Neural cell (in vitro differentiated cells): ENCODE results near the gene HACD3. TPM values are rescaled to one million over a fixed set of nuclear protein-coding genes. Genes with fewer than 3 reads are reported as not detected.

Experiments
- H2AFZ ChIP-seq: fragments of 200-600, 300-800 bp; sonication (generic), shearing (Covaris generic); 2 replicates; pipeline ENCODE4 v1.6.0; 2014; ENCODE audit warnings: low read depth, mild to moderate bottlenecking, antibody characterized with exemption, low read length, moderate library complexity
- H3F3A ChIP-seq: fragments of 200-600 bp; shearing (Covaris generic); 2 replicates; pipeline ENCODE4 v1.6.1; 2016; ENCODE audit warnings: mild to moderate bottlenecking, moderate library complexity, mixed read lengths, antibody characterized with exemption, low read length; ENCODE audit not compliant: insufficient read depth, poor library complexity, severe bottlenecking
- H3K27ac ChIP-seq: fragments of 200-600, 300-800 bp; sonication (generic), shearing (Covaris generic); 2 replicates; pipeline ENCODE4 v1.5.1; 2014; ENCODE audit warnings: mild to moderate bottlenecking, low read length, moderate library complexity
- H3K27me3 ChIP-seq: fragments of 300-800, 200-600 bp; sonication (generic), shearing (Covaris generic); 2 replicates; pipeline ENCODE4 v1.6.0; 2014; ENCODE audit warnings: mild to moderate bottlenecking, low read depth, low read length, moderate library complexity; ENCODE audit not compliant: insufficient read depth
- H3K36me3 ChIP-seq: fragments of 300-800, 200-600 bp; sonication (generic), shearing (Covaris generic); 2 replicates; pipeline ENCODE4 v1.5.1; 2014; ENCODE audit warnings: mild to moderate bottlenecking, antibody characterized with exemption, low read length, moderate library complexity; ENCODE audit not compliant: insufficient read depth
- H3K4me2 ChIP-seq: fragments of 300-800, 200-600 bp; sonication (generic), shearing (Covaris generic); 2 replicates; pipeline ENCODE4 v1.6.0; 2014; ENCODE audit warnings: mild to moderate bottlenecking, low read length
- H3K4me3 ChIP-seq: fragments of 300-800, 200-600 bp; sonication (generic), shearing (Covaris generic); 2 replicates; pipeline ENCODE4 v1.5.1; 2014; ENCODE audit warnings: mild to moderate bottlenecking, low read length, moderate library complexity
- H3K79me2 ChIP-seq: fragments of 200-600 bp; shearing (Covaris generic); replicated peaks from 2 replicates; pipeline ENCODE4 v1.6.0; 2014; ENCODE audit warnings: mild to moderate bottlenecking, low read length, moderate library complexity; ENCODE audit not compliant: insufficient read depth
- H3K9ac ChIP-seq: fragments of 300-800, 200-600 bp; sonication (generic), shearing (Covaris generic); 2 replicates; pipeline ENCODE4 v1.6.1; 2016; ENCODE audit warnings: mild to moderate bottlenecking, low read length, mixed read lengths
- H3K9me2 ChIP-seq: fragments of 200-600 bp; shearing (Covaris generic); 2 replicates; pipeline ENCODE4 v1.6.1; 2016; ENCODE audit warnings: mild to moderate bottlenecking, low read length, mixed read lengths; ENCODE audit not compliant: insufficient read depth
- H3K9me3 ChIP-seq: fragments of 200-600, 300-800 bp; sonication (generic), shearing (Covaris generic); 2 replicates; pipeline ENCODE4 v1.6.1; 2016; ENCODE audit warnings: mild to moderate bottlenecking, mixed run types, low read length, moderate library complexity, mixed read lengths
- H4K20me1 ChIP-seq: fragments of 200-600 bp; shearing (Covaris generic); 2 replicates; pipeline ENCODE4 v1.6.1; 2016; ENCODE audit warnings: mild to moderate bottlenecking, mixed run types; ENCODE audit not compliant: insufficient read depth
- EP300 ChIP-seq: fragments of 450-650 bp; conservative IDR thresholded peaks from 2 replicates; pipeline ENCODE4 v1.6.1; 2014; ENCODE audit warnings: antibody characterized with exemption, mild to moderate bottlenecking, moderate library complexity; ENCODE audit not compliant: poor library complexity, severe bottlenecking
- EZH2 ChIP-seq: fragments of 200-600, 300-800 bp; shearing (Covaris generic), sonication (generic); IDR thresholded peaks from 2 replicates; pipeline ENCODE4 v1.6.1; 2014; ENCODE audit warnings: antibody characterized with exemption, low read length, borderline replicate concordance, mild to moderate bottlenecking; ENCODE audit not compliant: insufficient read depth, poor library complexity, severe bottlenecking
- MXI1 ChIP-seq: fragments of 450-650 bp; conservative IDR thresholded peaks from 2 replicates; pipeline ENCODE4 v1.6.1; 2014; ENCODE audit warnings: antibody characterized with exemption, mild to moderate bottlenecking; ENCODE audit not compliant: poor library complexity, severe bottlenecking
- POLR2AphosphoS5 ChIP-seq: IDR thresholded peaks from 2 replicates; pipeline ENCODE4 v1.6.1; 2012
- RAD21 ChIP-seq: fragments of 450-650 bp; conservative IDR thresholded peaks from 2 replicates; pipeline ENCODE4 v1.6.1; 2014; ENCODE audit warnings: antibody characterized with exemption, mild to moderate bottlenecking, moderate library complexity
- SMC3 ChIP-seq: fragments of 450-650 bp; conservative IDR thresholded peaks from 2 replicates; pipeline ENCODE4 v1.6.1; 2014; ENCODE audit warnings: antibody characterized with exemption, mild to moderate bottlenecking, moderate library complexity; ENCODE audit not compliant: poor library complexity
- TAF1 ChIP-seq: IDR thresholded peaks from 2 replicates; pipeline ENCODE4 v1.6.1; 2012; ENCODE audit warnings: low read depth
- polyA plus RNA-seq: library from polyadenylated mRNA; depleted of rRNA; stranded (reverse); fragments of >200 nt; gene quantifications from 2 replicates; pipeline ENCODE4 v1.2.3, GENCODE V29; 2014
- TF ChIP-seq, protein P1 (sequence below): fragments of 450-650 bp; IDR thresholded peaks from 2 replicates; pipeline ENCODE4 v1.5.1; 2014; ENCODE audit warnings: antibody characterized with exemption, mild to moderate bottlenecking, moderate library complexity; ENCODE audit not compliant: poor library complexity, severe bottlenecking
- TF ChIP-seq, protein P2 (sequence below): IDR thresholded peaks from 2 replicates; pipeline ENCODE4 v1.6.1; 2012; ENCODE audit warnings: borderline replicate concordance

Gene HACD3
- polyA plus RNA-seq, 1 donor from 2014 or later: 177 TPM

DNA sequence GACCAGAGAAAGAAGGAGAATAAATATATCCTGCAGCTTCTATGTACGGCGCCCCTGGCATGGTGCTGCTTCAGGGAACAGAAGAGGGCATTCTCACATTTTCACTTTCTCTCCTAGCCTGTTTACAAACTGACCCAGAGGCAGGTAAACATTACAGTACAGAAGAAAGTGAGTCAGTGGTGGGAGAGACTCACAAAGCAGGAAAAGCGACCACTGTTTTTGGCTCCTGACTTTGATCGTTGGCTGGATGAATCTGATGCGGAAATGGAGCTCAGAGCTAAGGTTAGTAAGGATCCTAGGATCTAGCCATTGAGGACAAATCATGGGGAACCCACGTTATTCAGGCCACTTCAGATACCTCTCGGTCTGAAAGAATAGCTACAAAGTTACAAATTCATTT, 26.4 kb downstream of the HACD3 start:
- H3K9me2 ChIP-seq: no peaks in the 10 kb centered on the region
- no peak overlapping the region for H3K4me2 ChIP-seq
- no peak overlapping the region for H3K4me3 ChIP-seq
- no peaks in the 10 kb centered on the region for H3K9me3 ChIP-seq
- H3K36me3 ChIP-seq: no peaks in the 10 kb centered on the region
- H3K27me3 ChIP-seq: no peaks in the 10 kb centered on the region
- peaks cover 16% of the 10 kb centered on the region for H3K79me2 ChIP-seq
- H4K20me1 ChIP-seq: no peaks in the 10 kb centered on the region
- no peak overlapping the region for H3K27ac ChIP-seq
- H3F3A ChIP-seq: no peaks in the 10 kb centered on the region
- H3K9ac ChIP-seq: no peak overlapping the region
- no peak for TF ChIP-seq POLR2AphosphoS5
- TF ChIP-seq, protein P1, sequence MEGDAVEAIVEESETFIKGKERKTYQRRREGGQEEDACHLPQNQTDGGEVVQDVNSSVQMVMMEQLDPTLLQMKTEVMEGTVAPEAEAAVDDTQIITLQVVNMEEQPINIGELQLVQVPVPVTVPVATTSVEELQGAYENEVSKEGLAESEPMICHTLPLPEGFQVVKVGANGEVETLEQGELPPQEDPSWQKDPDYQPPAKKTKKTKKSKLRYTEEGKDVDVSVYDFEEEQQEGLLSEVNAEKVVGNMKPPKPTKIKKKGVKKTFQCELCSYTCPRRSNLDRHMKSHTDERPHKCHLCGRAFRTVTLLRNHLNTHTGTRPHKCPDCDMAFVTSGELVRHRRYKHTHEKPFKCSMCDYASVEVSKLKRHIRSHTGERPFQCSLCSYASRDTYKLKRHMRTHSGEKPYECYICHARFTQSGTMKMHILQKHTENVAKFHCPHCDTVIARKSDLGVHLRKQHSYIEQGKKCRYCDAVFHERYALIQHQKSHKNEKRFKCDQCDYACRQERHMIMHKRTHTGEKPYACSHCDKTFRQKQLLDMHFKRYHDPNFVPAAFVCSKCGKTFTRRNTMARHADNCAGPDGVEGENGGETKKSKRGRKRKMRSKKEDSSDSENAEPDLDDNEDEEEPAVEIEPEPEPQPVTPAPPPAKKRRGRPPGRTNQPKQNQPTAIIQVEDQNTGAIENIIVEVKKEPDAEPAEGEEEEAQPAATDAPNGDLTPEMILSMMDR: no peak
- TF ChIP-seq EZH2: no peak
- TF ChIP-seq RAD21: no peak
- no peak for TF ChIP-seq TAF1
- TF ChIP-seq, protein P2, sequence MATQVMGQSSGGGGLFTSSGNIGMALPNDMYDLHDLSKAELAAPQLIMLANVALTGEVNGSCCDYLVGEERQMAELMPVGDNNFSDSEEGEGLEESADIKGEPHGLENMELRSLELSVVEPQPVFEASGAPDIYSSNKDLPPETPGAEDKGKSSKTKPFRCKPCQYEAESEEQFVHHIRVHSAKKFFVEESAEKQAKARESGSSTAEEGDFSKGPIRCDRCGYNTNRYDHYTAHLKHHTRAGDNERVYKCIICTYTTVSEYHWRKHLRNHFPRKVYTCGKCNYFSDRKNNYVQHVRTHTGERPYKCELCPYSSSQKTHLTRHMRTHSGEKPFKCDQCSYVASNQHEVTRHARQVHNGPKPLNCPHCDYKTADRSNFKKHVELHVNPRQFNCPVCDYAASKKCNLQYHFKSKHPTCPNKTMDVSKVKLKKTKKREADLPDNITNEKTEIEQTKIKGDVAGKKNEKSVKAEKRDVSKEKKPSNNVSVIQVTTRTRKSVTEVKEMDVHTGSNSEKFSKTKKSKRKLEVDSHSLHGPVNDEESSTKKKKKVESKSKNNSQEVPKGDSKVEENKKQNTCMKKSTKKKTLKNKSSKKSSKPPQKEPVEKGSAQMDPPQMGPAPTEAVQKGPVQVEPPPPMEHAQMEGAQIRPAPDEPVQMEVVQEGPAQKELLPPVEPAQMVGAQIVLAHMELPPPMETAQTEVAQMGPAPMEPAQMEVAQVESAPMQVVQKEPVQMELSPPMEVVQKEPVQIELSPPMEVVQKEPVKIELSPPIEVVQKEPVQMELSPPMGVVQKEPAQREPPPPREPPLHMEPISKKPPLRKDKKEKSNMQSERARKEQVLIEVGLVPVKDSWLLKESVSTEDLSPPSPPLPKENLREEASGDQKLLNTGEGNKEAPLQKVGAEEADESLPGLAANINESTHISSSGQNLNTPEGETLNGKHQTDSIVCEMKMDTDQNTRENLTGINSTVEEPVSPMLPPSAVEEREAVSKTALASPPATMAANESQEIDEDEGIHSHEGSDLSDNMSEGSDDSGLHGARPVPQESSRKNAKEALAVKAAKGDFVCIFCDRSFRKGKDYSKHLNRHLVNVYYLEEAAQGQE: no peak
- TF ChIP-seq EP300: no peak
- TF ChIP-seq SMC3: no peak
- no peak for TF ChIP-seq MXI1
- no peak overlapping the region for H2AFZ ChIP-seq

DNA sequence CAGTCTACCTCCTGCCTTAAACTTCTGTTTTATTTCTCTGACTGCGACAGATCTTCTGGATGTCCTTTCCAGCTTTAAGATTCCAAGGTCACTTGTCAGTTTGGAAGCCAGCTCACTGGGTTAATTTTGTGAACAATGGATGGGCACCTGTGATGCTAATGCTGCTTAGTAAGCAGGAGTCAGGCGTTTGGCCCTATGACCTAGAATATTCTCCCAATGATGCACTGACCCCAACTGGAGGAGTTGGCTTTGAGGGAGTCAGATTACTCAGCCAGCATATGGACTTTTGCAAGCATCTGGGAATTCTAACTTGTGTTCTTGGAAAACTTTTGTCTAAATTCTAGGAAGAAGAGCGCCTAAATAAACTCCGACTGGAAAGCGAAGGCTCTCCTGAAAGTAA, 28.1 kb downstream of the HACD3 start:
- Histone ChIP-seq H3K27me3 (no peaks in the 10 kb centered on the region), H3K79me2 (peaks cover 7% of the 10 kb centered on the region), H3K4me3 (no peak overlapping the region), H3K4me2 (no peak overlapping the region), H3K9me3 (no peaks in the 10 kb centered on the region), H3K9me2 (no peaks in the 10 kb centered on the region), H2AFZ (no peak overlapping the region), H4K20me1 (no peaks in the 10 kb centered on the region), H3K9ac (no peak overlapping the region), H3K27ac (no peak overlapping the region), H3F3A (no peaks in the 10 kb centered on the region), H3K36me3 (no peaks in the 10 kb centered on the region)
- TF ChIP-seq, protein P1: no peak
- no peak for TF ChIP-seq TAF1
- no peak for TF ChIP-seq POLR2AphosphoS5
- no peak for TF ChIP-seq RAD21
- no peak for TF ChIP-seq EZH2
